HS-5 (cell line): ENCODE data around the gene CBY3.
"Not testable (repeated sequence)": the region's sequence is repeated elsewhere in the genome, so short reads cannot be mapped to it uniquely, and the experiment has no call there.

Experiments
- DNase-seq: peaks from one replicate; pipeline ENCODE4 v3.0.0-alpha.2; 2012; ENCODE audit warnings: low read depth

CBY3 gene

DNA sequence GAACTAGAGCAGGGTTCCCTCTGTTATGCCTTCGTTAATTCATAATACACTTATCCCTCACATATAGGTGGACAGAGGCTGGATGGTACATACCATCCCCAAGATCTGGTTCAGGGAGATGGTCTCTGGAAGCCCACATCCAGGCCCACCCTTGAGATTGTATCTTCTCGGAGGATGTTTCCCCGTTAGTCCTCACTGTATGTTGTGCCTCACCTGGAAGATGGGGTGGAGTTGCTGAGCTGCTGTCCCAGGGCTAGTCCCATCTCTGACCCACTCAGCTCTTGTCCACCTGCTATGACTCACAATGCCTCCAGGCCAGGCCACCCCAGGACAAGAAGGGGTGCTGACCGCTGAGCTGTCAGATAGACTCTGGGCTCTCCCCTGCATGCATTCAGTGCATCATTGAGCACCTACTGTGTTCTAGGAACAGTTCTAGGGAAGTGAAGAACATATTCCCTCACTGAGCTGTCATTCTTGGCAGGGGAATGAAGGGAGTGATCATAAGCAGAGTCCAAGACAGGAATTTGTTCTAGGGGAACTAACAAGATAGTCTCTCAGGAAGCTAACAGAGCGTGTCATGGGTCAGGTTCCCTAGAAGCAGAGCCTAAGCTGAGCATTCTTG, at the start of gene CBY3:
Gene CBY3, minus strand, starts transcription at position 255 of the 622 bp plus-strand sequence. Its CDS starts 116 bp downstream, at position 139.
- DNase-seq, result no peak

DNA sequence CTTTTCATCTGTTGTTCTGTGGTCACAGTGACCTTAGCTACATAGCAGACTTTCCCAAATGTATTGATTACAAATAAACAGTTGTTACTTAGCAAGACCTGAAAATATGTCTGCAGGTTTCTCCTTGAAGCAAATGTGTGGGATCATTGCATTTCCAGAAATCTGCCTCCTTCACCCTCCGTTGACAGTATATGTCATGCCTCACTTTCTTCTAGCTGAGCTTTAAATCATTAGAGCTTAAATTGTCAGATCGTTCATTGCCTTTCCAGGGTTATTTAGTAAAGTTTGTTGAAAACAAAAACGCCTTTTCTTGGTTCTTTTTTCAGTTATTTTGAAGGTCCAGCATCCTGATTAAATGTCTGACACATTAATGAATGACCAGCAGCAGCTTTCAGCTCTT, 49.5 kb upstream of the CBY3 start:
- DNase-seq, result no peak

DNA sequence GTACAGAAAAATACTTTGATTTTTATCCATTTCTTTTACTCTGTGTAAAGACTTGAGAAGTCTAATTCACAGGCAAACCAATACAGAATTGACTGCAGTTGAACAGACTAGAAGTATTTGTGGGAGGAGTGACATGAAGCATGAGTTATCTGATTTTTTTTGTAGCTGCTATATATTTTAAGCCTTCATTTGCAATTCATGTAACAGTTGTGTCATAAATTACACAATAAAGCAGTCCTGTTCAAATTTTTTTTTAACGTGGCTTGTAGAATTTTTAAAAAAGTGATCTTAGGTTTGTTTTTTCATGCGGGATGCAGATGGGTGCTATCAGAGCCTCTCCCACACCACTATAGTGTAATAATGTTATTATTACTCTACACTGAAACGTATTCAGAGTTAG, 48.9 kb upstream of the CBY3 start:
- no peak for DNase-seq

DNA sequence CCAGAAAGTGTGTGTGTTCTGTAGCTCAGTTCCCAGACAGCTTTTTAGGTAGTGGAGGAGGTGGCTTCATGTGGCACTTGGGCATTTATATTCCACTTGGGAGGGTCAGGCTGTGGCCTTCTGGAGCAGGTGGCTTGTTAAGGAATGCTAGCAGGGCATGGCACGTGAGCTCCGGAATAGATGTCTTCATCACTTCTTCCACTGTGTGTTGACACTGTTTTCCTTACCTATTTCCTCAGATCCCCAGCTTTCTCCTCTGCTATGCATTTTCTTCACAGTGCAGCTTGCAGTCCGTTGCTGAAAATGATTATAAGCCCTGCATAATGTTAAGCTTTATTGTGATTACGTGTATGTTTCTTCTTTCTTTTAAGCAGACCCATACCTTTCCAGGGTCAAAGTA, 48.5 kb upstream of the CBY3 start:
- DNase-seq, result no peak

DNA sequence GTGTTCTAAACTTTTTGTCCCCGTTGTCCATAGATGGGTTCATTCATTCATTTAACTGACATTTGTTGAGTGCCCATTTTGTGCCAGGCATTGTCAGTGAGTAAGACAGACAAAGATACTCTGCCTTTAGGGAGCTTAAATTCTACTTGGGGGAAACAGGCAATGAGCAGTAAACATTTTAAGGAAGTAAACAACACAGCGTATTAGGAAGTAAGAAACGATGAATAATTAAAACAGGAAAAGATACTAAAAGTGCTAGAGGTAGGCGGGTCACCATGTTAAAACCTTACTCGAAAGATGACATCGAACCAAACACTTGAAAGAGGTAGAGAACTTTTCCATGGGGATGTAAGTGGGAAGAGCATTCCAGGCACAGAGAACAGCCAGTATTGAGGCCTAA, 46.3 kb upstream of the CBY3 start:
- no peak for DNase-seq

DNA sequence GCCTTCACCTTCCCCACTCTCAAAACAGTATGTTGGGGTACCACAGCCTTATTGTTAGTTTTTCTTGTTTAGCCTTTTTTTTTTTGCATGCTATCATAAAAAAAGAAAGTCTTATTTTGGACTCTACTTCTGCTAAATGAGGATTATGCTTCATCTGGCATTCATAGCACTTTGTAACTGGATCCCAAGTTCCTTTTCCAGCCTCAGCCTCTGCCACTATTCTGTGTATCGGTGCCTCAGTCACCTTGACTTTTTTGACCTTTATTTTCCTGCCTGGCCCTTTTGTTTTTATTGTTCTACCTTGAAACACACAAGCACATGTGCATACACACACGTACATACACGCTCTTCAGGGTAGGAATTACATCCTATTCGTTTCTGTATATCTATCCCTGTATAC, 43.3 kb upstream of the CBY3 start:
- no peak for DNase-seq

DNA sequence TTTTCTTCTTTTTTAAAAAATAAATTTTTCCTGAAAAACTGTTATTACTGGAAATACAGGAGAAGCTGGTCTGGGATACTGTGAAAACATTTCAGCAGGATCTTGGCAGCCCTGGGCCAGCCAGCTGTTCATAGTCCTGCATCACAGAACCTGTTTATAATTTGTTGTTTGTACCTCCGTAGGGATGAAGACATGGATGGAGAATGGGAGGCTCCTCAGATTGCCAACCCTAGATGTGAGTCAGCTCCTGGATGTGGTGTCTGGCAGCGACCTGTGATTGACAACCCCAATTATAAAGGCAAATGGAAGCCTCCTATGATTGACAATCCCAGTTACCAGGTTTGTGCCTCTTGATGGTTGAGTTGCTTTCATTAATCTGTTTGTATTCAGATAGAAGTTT, 39.4 kb upstream of the CBY3 start:
- no peak for DNase-seq

DNA sequence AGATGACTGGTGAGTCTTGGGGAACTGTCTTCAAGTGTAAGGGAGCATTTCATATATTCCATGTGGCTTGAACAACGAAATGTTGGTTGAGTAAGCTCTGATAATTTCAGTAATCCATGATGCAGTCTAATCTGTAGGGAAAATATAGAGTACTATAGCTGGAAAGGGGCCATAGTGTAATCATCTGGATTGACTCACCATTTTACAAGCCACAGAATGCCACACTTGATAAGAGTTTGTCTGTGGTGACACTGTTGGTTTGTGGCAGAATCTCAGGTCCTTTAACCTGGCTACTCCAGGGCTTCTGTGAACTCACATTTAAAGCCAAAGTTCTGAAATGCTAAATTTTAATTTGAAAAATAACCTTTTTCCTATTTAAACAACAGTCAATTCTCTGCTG, 35.5 kb upstream of the CBY3 start:
- no peak for DNase-seq

DNA sequence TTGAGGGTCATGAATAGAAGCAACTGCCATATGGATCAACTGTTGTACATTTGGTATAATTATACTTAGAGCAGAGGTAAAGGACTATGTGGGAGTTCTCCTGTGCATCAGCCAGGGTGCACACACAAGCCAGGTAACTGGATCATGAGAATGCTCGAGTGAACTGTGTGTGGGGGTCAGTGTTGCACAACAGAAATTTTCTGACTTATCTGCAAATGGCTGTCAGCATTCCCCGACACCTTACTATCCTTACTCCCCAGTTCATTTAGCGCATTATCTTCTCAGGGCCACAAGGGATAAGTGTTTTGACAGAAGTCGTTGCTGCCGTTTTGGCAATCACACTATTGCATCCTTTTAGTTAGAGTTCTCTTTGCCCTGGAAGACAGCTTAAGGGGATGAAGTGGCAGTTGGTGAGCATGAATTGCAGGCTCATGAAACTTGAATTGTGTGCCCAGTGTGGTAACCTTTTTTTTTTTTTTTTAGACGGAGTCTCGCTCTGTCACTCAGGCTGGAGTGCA, 19.6 kb upstream of the CBY3 start:
- DNase-seq, result no peak

DNA sequence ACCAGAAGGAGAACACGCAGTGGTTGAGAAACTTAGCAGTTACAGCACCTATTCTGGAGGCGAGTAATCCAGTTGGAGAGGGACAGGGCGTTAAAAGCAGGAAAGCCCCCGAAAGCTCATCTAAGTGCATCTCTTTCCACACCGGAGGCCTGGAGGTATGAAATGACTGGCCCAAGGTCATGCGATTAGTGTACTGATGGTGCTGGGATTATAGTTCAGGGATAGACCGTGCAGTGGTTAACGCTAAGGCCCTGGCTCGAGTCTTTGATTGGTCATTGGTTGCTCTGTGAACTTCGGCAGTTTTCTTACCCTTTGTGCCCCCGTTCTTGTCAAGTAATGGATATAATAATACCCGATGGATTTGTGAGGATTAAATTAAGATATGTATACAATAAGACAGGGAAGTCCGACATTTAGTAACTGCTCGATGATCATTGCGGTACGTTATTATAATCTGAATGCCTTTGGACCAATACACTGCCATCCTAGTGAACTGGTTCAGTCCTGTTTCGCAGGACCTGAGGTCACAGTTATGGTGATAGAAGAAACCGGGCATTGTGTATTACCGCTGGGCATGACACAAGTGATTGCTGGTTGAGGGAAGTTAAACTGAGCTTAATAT, 18.9 kb upstream of the CBY3 start:
- DNase-seq, result no peak

DNA sequence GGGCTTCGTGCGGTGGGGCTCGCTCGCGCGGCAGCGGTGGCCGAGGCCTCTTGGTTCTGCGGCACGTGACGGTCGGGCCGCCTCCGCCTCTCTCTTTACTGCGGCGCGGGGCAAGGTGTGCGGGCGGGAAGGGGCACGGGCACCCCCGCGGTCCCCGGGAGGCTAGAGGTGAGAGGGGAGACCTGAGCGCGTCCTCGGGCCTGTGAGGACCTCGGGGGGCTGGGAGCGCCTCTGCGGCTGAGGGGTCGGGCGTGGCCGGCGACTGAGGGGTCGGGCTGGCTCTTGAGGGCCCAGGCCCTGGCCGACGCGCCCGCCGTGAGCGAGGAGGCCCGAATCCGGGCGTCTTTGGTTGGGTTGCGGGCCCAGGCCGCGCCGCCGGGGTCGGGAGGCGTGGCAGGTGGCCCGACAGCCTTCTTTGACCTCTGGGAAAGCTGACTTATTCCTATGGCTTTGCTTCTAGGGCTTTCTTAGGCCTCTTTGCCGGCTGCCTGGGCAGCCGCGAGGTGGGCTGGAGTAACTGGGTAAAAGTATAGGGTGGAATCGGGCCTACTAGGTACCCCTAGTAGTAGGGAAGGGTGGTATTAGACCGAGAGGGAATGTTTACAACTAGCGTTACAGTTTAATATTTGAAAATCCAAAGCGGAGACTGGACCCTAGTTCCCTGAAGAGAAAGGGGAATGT, 18.2 kb upstream of the CBY3 start, which contains the start of gene CANX:
Gene CANX, plus strand, starts transcription at position 33 of the 681 bp plus-strand sequence. CDS start 6,715 bp downstream, outside the sequence.
- DNase-seq, result no peak

DNA sequence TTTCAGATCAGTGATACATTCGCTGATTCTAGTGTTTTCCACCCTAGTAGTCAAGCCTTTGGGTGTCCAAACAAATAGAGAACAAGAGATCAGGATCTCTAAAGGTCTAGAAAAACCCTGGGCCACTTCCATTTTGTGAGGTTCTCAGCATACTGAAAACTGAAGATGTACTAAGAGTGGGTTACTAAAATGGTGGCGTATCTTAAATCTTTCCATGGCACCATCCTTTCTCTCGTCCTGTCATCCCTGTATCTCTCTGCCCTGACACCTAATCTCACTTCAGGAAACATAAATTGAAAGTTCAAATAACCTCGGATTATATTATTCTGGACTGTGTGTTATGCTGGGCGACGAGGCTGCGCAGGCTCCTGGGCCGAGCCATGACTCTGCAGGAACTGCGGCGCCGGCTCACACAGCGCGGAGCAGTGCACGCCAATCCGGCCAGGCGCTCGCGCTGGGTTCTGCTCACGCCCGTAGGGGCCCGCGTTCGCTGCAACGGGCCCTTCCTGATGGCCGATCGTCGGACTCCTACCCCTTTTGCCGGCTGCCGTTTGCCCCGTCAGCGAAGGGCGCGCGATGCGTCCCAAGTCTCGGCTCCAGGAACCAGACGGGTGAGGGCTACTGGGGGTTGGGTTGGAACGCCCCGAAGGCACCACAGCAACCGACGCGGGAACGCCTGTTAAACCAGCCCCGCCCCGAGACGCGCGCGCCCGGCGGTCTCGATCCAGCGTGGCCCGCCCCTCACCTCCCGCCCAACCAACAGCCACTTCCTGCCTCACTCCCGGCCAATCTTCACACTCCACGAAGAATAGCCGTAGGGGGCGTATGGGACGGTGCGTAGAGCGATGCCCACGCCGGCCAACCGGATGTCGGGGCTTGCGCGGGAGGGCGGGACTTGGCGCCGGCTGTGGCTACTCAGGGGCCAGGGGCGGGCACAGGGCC, 17.4 kb upstream of the CBY3 start:
- DNase-seq, result peak; percentile 98

DNA sequence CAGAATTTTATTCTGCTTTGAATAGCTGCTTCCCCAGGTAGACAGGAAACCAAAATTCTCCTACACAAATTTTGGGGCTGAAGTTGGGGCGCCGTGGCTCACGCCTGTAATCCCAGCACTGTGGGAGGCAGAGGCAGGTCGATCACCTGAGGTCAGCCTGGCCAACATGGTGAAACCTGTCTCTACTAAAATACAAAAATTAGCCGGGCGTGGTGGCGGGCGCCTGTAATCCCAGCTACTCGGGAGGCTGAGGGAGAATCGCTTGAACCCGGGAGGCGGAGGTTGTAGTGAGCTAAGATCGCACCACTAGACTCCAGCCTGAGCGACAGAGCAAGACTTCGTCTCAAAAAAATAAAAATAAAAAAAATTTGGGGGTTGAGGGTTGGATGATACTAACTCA, 16.7 kb upstream of the CBY3 start:
- DNase-seq, result not testable (repeated sequence)

DNA sequence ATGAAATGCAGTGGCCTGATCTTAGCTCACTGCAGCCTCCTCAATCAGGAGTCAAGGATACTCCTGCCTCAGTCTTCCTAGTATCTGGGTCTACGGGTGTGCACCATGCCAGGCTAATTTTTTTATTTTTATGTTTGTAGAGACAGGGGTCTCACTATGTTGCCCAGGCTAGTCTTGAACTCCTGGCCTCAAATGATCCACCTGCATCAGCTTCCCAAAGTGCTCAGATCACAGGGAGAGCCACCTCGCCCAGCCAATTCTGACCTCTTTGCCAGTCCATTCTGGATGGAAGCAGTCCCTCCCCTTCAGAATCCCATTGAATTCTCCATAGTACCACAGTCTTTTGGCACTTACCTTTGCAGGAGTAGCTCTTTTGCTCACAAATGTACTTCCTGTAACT, 16.3 kb upstream of the CBY3 start:
- DNase-seq, result no peak

DNA sequence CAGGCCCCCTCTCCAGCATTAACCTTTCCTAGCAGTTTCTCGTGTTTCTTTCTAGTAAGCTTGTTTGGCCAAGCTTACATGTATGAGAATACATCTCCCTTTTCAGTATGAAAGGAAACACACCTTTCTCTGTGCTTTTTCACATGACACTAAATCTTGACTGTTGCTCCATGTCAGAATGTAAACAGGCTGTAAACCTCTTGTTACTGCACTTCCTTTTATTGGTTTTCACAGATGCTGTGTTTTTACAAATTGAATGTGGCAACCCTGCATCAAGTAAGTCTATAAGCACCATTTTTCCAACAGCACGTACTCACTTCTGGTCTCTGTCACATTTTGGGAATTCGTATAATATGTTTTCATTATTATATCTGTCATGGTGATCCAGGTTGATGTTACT, 15.8 kb upstream of the CBY3 start:
- no peak for DNase-seq

DNA sequence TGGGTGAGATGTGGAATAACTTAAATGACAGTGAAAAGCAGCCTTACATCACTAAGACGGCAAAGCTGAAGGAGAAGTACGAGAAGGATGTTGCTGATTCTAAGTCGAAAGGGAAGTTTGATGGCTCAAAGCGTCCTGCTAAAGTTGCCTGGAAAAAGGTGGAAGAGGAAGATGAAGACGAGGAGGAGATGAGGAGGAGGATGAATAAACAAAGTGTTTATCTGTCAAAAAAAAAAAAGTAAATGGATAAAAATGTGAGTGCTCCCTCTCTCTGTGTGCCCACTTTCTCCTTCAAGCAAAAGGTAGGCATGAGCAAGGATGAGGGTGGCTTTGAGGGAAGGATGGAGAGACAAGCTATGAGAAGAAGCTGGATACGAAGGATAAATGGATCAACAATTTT, 13.7 kb upstream of the CBY3 start:
- DNase-seq, result no peak

DNA sequence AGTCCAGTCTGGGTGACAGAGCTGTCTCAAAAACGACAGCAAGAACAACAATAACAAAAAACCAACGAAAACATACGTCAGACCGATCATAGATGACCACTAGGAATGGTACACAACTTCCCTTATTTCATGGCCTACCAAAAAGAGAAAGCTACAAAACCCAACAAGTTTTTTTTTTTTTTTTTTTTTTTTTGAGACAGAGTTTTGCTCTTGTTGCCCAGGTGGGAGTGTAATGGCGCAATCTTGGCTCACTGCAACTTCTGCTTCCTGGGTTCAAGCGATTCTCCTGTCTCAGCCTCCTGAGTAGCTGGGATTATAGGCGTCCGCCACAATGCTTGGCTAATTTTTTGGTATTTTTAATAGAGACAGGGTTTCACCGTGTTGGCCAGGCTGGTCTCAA, 8.4 kb upstream of the CBY3 start:
- DNase-seq, result not testable (repeated sequence)

DNA sequence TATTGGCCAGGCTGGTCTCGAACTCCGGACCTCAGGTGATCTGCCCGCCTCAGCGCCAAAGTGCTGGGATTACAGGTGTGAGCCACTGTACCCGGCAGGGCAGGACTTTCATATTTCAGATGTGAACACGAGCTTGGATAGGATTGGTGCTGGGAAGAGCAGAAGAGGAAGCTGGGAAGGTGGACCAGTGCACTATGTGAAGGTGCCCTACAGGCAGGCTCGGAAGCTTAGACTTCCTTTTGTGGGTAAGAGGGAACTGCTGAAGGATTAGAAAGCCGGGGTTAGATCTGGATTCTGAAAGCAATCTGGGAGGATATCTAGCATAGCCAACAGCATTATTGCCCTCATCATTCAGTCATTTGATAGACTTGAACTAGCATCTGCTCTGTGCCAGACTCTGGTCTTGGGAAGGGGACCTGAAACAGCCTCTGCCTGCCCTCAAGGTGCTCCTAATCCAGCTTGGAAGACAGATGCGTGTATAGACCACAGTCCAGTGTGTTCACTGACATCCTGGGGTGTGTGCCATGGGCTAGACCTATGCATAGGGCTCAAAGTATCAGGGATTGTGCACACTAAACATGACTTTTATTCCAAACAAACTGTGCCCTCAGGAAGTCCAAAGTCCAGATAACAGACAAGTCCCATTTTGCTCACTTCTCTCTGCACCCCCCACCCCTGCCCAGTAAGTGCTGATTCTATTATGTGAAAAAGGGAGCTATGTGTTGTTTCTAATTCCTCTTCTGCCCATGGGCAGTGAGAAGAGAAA, 637 bp downstream of the CBY3 start:
- no peak for DNase-seq

DNA sequence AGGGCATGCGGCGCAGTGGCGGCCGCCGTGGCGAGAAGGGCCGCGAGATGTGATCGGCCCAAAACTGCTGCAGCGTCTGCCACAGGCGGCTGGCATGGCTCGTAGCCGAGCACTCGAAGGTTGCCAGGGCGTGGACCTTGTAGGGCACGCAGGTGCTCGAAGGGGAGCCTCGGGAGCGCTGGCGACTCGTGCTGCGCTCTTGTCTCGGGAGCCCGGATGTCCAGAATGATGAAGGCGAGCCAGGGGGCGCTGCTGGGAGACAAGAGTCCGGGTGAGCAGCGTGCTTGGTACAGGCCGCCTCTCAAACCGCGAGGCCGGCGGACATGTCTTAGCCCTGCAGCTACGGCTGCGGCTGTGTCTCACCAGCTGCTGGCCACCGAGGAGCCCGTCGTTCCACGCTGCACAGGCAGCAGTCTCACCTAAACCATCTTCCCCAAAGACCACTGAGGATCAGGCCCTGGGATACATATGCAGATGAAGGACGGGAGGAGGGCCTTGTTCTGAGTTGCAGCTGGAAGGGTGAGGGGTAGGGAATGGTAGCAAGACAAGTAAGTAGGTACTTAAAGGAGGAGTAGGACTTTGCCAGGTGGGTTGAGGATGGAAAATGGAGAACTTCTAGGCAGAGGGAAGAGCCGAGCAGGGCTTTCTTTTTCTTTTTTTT, 1.7 kb downstream of the CBY3 start:
- peak; percentile 35 for DNase-seq

DNA sequence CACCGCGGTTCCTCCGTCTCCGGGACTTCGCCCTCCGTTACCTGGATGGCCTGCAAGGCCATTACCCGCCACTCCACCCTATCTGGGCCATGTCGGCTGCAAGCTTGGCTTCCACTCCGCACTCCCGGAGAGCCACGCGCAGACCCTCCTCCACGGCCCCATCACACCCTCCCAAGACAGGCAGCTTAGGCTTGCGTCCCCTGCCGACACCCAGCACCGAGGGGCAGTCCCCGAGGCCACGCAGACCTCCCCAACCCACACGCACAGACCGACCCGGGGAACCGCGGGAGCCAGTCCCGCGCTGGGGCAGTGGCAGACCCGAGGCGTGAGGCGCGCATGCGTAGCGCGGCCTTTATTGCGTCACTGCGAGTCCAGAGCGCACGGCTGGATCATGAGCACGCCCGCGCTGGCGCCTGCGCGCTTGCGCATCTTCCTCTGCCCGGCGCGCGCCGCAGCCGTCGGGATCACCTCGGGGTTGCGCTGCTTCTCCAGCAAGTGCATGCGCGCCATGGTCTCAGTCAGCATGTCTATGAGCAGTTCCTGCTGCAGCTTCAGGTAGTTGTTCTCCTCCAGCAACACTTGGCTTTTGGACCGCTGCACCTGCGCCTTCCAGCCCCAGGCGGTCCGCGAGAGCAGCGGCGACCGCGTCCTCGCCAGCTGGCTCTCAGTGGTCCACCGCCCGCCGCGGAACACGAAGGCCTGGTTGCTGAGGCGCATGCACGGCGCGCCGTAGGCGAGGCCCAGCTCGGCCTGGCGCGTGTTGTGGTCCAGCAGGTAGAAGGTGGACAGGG, 2.4 kb downstream of the CBY3 start:
- DNase-seq, result peak; percentile 72
